ENCODE data around the gene SYDE2. TPM values are rescaled to one million over a fixed set of nuclear protein-coding genes. Genes with fewer than 3 reads are reported as not detected.

SYDE2 gene
- total and polyA plus RNA-seq, 2 experiments from 2014 or later, result 5.8 to 20.1 TPM

- ATAC-seq (no peak), DNase-seq (ENCODE audit: low spot score) (no peak)
- H3K4me3 ChIP-seq, result no peak overlapping the region
- no peaks in the 10 kb centered on the region for H3F3A ChIP-seq (replicated peaks; ENCODE audit: low read depth)
- H3K36me3 ChIP-seq (ENCODE audit: insufficient read depth), result no peaks in the 10 kb centered on the region
- no peaks in the 10 kb centered on the region for H3K79me2 ChIP-seq (replicated peaks; ENCODE audit: insufficient read depth)
- peaks cover 38% of the 10 kb centered on the region for H3K4me1 ChIP-seq (ENCODE audit: insufficient read depth)
- peak overlapping the region; percentile 46; the same call in 1 of the 2 replicates for H3K27ac Mint-ChIP-seq
- H3K9me2 ChIP-seq (ENCODE audit: insufficient read depth), result no peaks in the 10 kb centered on the region
- no peak overlapping the region for H3K27ac ChIP-seq (ENCODE audit: low read depth)
- no peak overlapping the region for H3K4me3 Mint-ChIP-seq
- H4K20me1 ChIP-seq (replicated peaks; ENCODE audit: insufficient read depth), result no peaks in the 10 kb centered on the region
- peaks cover 38% of the 10 kb centered on the region for H3K4me1 Mint-ChIP-seq
- H3K9me3 Mint-ChIP-seq, result no peaks in the 10 kb centered on the region
- H3K27me3 Mint-ChIP-seq (ENCODE audit: insufficient read depth, low read depth, poor library complexity), result peaks cover 3% of the 10 kb centered on the region
- no peak overlapping the region for H2AFZ ChIP-seq
- H3K4me2 ChIP-seq, result peak overlapping the region; percentile 41; the same call in 1 of the 2 replicates
- no peaks in the 10 kb centered on the region for H3K36me3 Mint-ChIP-seq (ENCODE audit: low read depth)
- TF ChIP-seq EZH2phosphoT487 (IDR thresholded peaks at IDR 0.05; ENCODE audit: unreplicated experiment) (no peak), ZNF114 (CRISPR knock-in tag; IDR thresholded peaks at IDR 0.05) (no peak), CTCF (conservative IDR thresholded peaks at IDR 0.05; ENCODE audit: low read depth in 2 of 2) (no peak), JUNB (IDR thresholded peaks at IDR 0.05; ENCODE audit: unreplicated experiment) (no peak), EZH2 (IDR thresholded peaks at IDR 0.05; ENCODE audit: low read depth, unreplicated experiment) (no peak), NANOG (IDR thresholded peaks at IDR 0.05; ENCODE audit: borderline replicate concordance) (no peak), STAT1 (IDR thresholded peaks at IDR 0.05; ENCODE audit: unreplicated experiment) (no peak), ZNF331 (CRISPR knock-in tag; IDR thresholded peaks at IDR 0.05; ENCODE audit: low read depth) (no peak)
- TF ChIP-seq, protein P1, sequence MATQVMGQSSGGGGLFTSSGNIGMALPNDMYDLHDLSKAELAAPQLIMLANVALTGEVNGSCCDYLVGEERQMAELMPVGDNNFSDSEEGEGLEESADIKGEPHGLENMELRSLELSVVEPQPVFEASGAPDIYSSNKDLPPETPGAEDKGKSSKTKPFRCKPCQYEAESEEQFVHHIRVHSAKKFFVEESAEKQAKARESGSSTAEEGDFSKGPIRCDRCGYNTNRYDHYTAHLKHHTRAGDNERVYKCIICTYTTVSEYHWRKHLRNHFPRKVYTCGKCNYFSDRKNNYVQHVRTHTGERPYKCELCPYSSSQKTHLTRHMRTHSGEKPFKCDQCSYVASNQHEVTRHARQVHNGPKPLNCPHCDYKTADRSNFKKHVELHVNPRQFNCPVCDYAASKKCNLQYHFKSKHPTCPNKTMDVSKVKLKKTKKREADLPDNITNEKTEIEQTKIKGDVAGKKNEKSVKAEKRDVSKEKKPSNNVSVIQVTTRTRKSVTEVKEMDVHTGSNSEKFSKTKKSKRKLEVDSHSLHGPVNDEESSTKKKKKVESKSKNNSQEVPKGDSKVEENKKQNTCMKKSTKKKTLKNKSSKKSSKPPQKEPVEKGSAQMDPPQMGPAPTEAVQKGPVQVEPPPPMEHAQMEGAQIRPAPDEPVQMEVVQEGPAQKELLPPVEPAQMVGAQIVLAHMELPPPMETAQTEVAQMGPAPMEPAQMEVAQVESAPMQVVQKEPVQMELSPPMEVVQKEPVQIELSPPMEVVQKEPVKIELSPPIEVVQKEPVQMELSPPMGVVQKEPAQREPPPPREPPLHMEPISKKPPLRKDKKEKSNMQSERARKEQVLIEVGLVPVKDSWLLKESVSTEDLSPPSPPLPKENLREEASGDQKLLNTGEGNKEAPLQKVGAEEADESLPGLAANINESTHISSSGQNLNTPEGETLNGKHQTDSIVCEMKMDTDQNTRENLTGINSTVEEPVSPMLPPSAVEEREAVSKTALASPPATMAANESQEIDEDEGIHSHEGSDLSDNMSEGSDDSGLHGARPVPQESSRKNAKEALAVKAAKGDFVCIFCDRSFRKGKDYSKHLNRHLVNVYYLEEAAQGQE (IDR thresholded peaks at IDR 0.05; ENCODE audit: unreplicated experiment), result no peak
- no peaks in the 10 kb centered on the region for H3K27me3 ChIP-seq (ENCODE audit: insufficient read depth)
These were observed 23.5 kb upstream of the SYDE2 start for GRCh38 chr1:85224295-85224694.

DNA sequence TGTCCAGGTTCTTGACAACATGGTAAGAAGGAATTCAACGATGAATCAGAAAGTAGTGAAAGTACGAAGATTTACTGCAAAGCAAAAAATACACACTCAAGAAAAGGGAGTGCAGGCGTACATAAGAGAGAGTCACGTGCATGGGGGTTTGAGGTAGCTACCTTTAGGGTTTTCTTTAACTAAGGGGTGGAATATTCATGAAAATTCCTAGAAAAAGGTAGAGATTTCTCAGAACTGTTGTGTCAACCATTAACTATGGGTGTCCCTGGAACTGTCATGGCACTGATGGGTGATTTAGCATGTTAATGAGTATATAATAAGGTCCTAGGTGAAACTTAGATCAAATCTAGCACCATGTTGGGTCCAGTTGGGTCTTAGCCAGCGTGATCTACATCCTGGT, 22.5 kb upstream of the SYDE2 start:
- Histone ChIP-seq H3K27ac (ENCODE audit: low read depth) (no peak overlapping the region), H3F3A (replicated peaks; ENCODE audit: low read depth) (no peaks in the 10 kb centered on the region), H3K79me2 (replicated peaks; ENCODE audit: insufficient read depth) (no peaks in the 10 kb centered on the region), H2AFZ (0 out of 2 replicates have a peak overlapping the region, but pooled peaks have one; percentile 4), H3K4me2 (no peak overlapping the region), H3K9me2 (ENCODE audit: insufficient read depth) (no peaks in the 10 kb centered on the region), H3K27me3 (ENCODE audit: insufficient read depth) (no peaks in the 10 kb centered on the region), H4K20me1 (replicated peaks; ENCODE audit: insufficient read depth) (no peaks in the 10 kb centered on the region), H3K36me3 (ENCODE audit: insufficient read depth) (no peaks in the 10 kb centered on the region), H3K4me1 (ENCODE audit: insufficient read depth) (peaks cover 39% of the 10 kb centered on the region), H3K4me3 (no peak overlapping the region)
- Mint-ChIP-seq H3K27ac (no peak overlapping the region), H3K4me3 (no peak overlapping the region), H3K4me1 (peaks cover 38% of the 10 kb centered on the region), H3K36me3 (ENCODE audit: low read depth) (no peaks in the 10 kb centered on the region), H3K9me3 (no peaks in the 10 kb centered on the region), H3K27me3 (ENCODE audit: insufficient read depth, low read depth, poor library complexity) (peaks cover 3% of the 10 kb centered on the region)
- DNase-seq (ENCODE audit: low spot score) (no peak), ATAC-seq (no peak)
- TF ChIP-seq POLR2AphosphoS5 (IDR thresholded peaks at IDR 0.05; ENCODE audit: low read depth), result no peak
- TF ChIP-seq STAT1 (IDR thresholded peaks at IDR 0.05; ENCODE audit: unreplicated experiment), result no peak

All from GM23338 (cell line).